GM20000 (cell line): ENCODE measurements around the gene ARSK.

Experiments
- DNase-seq: peaks from one replicate; pipeline ENCODE4 v3.0.0; 2012; ENCODE audit warnings: low spot score
- TF ChIP-seq, protein P1 (sequence below): IDR thresholded peaks from 2 replicates; pipeline ENCODE4 v1.5.1; 2012; ENCODE audit warnings: mild to moderate bottlenecking, control low read depth; ENCODE audit errors: extremely low read depth, missing control alignments

Gene ARSK

DNA sequence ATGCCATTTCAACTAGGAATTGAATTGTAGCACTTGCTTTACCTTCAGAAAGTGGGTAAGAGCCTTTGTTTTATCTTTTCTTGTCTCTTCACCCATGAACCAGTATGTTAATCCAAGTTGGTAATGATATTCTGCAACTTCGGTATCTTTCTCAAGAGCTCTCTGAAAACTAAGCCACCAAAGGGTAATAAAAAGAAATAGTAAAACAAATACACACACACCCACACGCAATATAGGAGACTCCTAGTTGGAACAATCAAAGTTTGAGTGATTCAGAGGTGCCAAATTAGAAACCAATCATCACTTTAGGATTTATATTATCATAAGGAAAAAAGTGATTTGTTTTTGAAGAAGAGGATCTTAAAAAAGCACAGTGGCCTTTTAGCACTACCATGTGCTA, 30.5 kb upstream of the ARSK start:
- no peak for DNase-seq
- TF ChIP-seq, protein P1, sequence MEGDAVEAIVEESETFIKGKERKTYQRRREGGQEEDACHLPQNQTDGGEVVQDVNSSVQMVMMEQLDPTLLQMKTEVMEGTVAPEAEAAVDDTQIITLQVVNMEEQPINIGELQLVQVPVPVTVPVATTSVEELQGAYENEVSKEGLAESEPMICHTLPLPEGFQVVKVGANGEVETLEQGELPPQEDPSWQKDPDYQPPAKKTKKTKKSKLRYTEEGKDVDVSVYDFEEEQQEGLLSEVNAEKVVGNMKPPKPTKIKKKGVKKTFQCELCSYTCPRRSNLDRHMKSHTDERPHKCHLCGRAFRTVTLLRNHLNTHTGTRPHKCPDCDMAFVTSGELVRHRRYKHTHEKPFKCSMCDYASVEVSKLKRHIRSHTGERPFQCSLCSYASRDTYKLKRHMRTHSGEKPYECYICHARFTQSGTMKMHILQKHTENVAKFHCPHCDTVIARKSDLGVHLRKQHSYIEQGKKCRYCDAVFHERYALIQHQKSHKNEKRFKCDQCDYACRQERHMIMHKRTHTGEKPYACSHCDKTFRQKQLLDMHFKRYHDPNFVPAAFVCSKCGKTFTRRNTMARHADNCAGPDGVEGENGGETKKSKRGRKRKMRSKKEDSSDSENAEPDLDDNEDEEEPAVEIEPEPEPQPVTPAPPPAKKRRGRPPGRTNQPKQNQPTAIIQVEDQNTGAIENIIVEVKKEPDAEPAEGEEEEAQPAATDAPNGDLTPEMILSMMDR = no peak

DNA sequence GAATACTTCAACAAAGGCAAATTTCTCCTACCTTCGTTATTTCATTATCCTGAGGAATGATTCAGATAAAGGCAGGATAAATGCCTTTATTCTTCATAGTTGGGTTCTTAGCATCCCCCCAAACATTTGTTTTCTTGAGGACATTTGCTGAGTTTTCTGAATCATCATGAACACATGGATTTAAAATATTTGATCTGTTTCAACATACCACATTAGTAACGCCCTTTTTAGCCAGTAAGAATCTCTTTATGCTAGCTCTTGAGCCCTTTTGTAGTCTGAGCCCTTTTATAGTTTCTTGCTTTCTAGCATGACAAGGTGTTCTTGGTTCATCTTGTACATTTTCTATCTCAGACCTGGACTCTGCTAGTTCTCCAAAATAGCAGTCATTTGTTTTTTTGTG, 28.0 kb upstream of the ARSK start:
- TF ChIP-seq, protein P1 = no peak
- DNase-seq = no peak

DNA sequence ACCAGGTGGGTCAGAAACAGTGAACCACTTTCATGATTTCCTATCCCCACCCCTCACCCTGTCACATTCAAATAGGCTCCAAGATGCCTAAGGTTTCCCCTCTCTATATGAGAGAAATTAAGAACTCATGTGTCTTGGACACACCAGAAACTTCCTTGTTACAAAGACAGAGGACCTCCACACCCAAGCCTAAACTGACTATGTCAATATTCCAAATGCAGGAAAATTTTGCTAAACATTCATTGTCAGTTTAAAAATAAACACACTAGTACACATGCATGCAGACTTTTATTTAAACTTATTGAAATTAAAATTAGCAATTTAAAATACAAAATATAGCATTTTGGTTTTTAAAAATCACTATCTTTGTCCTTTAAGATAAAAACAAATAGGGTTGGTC, 26.3 kb upstream of the ARSK start:
- TF ChIP-seq, protein P1 = no peak
- DNase-seq = no peak

DNA sequence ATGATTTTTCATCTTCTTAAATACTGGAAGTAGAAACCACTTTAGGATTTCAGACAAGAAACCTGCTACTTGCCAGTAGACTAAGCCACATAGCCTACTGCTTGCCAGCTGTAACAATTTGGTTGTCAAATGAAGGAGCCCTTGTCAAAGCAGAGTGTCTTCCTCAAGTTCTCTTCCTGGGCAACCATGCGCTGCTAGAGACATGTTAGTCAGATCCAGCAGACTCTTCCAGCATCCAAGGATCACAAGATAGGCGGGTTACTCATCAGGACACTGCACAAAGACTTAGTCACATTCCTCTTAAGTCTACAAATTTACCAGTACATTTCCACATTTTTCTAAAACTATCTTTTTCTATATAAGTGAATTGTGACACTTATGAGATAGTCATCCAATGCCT, 24.5 kb upstream of the ARSK start:
- no peak for DNase-seq
- TF ChIP-seq, protein P1 = no peak

DNA sequence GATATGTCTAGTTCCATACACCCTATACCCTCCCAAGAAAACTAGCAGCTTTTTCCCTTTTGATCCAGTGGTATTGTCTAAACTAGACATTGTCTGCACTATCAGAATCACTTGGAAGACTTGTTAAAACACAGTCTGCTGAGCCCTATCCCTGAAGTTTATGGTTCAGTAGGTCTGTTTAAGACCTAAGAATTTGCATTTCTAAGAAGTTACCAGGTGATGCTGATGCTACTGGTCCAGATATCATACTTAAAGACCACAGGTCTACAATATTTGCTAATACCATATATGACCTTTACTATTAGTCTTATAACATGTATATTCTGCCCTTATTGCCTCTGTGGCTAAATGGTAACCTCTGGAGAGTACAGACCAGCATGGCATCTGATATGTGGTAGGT, 23.4 kb upstream of the ARSK start:
- TF ChIP-seq, protein P1 = no peak
- DNase-seq = no peak

DNA sequence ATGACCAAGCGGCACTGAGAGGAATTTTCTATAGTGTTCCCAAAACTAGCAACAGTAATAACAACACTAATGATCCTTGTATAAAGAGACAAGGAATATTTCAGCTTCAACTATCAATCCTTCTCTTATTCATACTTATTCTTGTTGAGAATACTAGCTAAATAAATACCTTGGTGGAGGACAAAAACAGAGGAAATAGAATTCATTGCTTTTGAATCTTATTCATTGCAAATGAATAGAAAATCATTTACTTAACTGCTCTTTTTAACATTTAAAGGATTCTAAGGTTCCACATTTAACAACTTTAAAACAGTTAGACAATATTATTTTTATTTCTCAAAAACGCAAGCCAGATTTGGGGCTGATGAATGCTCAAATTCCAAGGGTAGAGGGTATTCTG, 22.5 kb upstream of the ARSK start:
- no peak for DNase-seq
- TF ChIP-seq, protein P1 = no peak

DNA sequence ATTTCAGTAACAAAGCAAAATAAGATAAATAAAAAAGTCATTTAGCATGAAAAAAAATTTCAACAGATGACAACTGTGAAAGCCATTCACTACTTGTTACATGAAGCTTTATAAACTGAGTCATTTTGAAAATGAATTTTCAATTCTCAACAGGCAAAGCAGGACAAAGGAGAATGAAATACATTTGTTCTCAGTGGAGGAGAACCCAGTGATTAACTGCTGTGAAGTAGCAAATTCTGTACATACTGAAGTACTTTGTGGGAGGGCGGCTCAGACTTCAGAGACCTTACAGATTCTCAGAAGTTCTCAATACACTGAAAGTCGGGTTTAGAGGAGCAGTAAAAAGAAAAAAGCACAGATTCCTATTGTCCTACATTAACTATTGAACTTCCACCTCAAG, 21.8 kb upstream of the ARSK start:
- TF ChIP-seq, protein P1 = no peak
- no peak for DNase-seq

DNA sequence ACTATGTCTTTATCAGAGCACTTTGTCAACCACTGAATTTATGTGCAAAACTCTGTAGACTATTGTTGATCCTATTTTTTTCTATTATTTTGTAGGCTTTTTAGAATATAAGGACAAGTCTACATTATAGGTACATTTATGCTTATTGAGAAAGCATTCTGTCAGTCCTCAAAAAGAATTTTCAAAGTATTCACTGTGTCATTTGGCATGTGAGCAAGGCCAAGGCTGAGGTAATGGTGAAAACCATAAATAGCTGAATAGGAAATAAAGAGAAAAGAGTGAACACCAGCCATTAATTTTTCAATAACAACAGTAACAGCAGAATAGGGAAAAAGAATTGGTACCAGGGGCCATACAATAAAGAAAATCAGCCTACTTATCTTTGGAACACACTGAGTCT, 21.1 kb upstream of the ARSK start:
- no peak for DNase-seq
- TF ChIP-seq, protein P1 = no peak
